AG04449 (cell line): ENCODE measurements around the gene RAD51B.

ENCODE experiments used
- CTCF ChIA-PET: fragments of 350-600 bp; formaldehyde crosslinking; extraction: SDS; loops from one replicate; lab custom pipeline; 2021; ENCODE audit warnings: antibody characterized with exemption; lab: Yijun Ruan, JAX
- POLR2A ChIA-PET: fragments of 400-600, 350-600 bp; formaldehyde crosslinking; extraction: SDS; loops from one replicate; lab custom pipeline; 2020; ENCODE audit warnings: antibody characterized with exemption, inconsistent platforms; lab: Yijun Ruan, JAX
- DNase-seq: peaks from one replicate; pipeline ENCODE4 v3.0.0-alpha.2; 2010; ENCODE audit warnings: low read depth, low spot score
- H3K4me3 ChIP-seq: 2 replicates; pipeline ENCODE4 v1.5.1; 2011; ENCODE audit warnings: low read depth, mild to moderate bottlenecking, control low read depth, low read length
- TF ChIP-seq, protein P1 (sequence below): IDR thresholded peaks from one replicate; pipeline ENCODE4 v1.5.1; 2011; ENCODE audit warnings: mild to moderate bottlenecking, moderate library complexity, low read length, control low read depth, inconsistent platforms; ENCODE audit not compliant: insufficient read depth; ENCODE audit errors: missing control alignments

RAD51B gene

DNA sequence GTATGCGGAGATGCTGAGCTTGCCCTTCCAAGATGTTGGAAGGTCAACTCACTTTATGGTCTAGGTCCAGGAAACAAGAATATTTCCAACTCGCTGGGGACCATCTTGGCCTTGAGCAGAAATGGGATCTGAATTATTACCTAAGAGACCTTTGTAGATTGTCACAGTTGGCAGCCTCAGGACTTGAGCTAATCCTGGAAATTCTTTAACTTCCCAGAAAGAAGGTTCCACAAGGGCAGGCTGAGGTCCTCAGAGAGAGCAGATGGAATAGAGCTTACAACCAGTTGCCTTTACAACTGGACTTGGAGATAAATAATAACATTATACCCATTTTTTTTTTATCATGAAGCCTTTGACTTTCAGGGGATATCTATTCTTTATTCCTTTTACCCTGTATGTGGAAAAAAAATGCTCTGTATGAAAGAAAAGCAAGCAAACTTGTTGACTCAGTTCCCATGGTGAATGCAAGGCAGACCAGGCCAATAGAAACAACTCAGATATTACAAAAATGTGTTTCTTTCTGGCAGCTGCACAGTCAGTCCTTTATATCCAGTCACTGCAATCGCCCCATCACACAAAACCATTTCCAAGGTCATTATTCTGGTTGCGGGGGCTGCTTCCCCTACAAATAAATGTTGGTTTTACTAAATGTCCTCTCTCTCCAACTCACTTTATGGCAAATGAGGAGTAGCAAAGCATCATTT is 571.9 kb downstream of the RAD51B start:
- ChIA-PET CTCF (interaction anchor here (1.4 kb wide), 1 partner anchor 11 kb away, joined by 3 read pairs; no protein-coding TSS in a partner anchor), POLR2A (no interaction called here)
- TF ChIP-seq, protein P1, sequence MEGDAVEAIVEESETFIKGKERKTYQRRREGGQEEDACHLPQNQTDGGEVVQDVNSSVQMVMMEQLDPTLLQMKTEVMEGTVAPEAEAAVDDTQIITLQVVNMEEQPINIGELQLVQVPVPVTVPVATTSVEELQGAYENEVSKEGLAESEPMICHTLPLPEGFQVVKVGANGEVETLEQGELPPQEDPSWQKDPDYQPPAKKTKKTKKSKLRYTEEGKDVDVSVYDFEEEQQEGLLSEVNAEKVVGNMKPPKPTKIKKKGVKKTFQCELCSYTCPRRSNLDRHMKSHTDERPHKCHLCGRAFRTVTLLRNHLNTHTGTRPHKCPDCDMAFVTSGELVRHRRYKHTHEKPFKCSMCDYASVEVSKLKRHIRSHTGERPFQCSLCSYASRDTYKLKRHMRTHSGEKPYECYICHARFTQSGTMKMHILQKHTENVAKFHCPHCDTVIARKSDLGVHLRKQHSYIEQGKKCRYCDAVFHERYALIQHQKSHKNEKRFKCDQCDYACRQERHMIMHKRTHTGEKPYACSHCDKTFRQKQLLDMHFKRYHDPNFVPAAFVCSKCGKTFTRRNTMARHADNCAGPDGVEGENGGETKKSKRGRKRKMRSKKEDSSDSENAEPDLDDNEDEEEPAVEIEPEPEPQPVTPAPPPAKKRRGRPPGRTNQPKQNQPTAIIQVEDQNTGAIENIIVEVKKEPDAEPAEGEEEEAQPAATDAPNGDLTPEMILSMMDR, result no peak

DNA sequence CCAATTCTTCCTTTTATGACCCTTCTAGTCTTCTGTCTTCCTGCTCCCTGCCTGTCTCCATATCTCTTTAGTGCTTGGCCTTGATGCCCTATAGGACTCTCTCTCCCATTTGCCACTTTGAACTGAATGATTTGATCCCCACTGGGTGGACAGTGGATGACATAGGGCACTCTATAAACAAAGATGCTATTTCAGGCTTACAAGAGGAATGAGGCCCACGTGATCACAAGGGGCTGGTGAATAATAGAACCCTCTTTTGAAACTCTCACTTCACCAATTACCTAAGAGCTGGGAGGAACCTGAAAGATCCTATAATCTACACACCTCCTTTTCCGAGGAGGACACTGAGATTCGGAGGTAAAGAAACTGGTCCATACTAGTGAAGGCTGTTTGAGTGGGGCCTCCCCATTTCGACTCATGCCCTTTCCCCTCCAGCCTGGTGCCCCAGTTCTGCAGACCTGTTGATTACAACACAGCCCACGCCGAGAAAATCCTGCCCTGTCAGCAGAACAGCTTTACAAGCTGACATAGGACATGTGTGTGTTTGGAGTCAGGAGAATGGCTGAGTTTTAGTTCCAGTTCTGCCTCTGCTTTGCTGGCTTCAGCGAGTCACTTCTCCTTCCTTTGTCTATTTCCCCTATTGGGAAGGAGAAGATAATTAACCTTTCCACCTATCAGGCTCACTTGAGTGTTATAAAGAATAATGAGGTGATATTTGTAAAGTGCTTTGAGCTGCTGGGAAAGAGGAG is 573.0 kb downstream of the RAD51B start:
- DNase-seq, result no peak
- CTCF ChIA-PET, result interaction anchor here (1.4 kb wide), 1 partner anchor 432 kb away, joined by 3 read pairs; no protein-coding TSS in a partner anchor
- TF ChIP-seq, protein P1, result no peak
- no peak overlapping the region for H3K4me3 ChIP-seq
- POLR2A ChIA-PET, result no interaction called here

More for the DNA sequence above, 571.9 kb downstream of the RAD51B start:
- H3K4me3 ChIP-seq, result no peak overlapping the region
- no peak for DNase-seq

DNA sequence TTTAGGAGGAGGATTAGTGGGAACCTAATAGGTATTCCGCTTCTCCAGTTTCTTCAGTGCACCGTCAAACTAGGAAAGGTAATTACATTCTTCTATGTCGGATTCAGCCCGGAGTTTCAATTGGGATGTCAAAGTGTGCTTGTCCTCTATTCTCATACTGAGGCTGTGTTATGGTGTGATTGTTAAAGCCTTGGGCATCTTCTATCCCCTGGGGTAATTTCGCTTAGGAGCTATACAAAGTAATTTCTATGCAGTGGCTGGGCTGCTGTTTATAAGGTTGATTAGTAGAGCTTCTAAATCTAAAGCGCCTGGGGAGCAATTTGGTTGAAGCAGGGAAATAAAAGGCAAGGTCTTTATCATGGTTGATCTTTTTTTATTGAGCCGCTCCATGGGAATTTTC is 573.7 kb downstream of the RAD51B start:
- no peak overlapping the region for H3K4me3 ChIP-seq
- TF ChIP-seq, protein P1, result no peak
- no peak for DNase-seq
- ChIA-PET CTCF (interaction anchor here (1.4 kb wide), 1 partner anchor 432 kb away, joined by 3 read pairs; no protein-coding TSS in a partner anchor), POLR2A (no interaction called here)

DNA sequence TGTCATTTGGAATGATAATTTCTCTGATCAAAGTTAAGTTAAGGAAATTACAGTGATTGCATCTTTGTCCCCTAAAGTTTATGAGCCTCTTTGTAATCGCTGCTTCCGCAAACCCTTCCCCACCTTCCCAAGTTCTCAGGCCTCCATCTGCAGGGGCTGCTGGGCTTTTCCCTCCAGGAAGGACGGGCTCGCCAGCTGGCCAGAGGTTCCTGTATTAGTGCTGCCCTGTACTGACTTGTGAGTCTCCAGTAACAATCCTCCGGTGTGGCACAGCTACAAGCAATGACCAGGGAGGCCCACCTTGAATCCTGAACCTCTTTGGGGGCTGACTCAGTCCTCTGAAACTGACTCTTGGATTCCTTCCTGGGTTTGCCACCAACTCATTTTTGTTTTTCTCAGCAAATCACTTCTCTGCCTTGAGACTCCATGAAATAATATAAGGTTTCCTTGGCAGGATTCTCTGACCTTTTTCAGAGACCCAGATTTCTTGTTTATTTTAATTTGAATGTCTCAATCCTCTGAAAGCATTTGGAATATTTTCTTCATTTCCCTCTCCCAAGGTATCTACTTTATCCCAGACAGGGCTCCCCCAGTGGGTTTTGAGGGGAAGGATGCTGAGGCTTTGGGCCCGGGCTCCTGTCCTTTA is 574.7 kb downstream of the RAD51B start:
- H3K4me3 ChIP-seq, result no peak overlapping the region
- POLR2A ChIA-PET, result no interaction called here
- TF ChIP-seq, protein P1, result no peak
- CTCF ChIA-PET, result no interaction called here
- DNase-seq, result no peak

DNA sequence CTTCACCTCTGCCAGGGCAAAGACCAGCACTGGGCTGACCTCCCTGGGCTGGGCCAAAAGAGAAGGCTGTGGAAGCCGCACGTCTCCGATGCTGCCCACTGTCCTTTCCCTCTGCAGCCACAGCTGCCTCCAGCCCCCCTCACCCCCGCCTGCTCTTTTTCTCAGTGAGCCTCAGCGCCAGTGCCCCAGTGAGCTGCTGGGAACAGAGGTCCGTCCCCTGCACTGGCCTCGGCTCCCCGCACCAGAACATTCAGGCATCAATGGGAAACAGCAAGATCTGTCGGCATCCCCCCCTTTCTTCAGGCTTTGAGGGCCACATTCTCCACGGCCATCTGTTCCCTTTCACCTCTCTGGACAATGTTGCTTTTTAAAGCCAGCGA is 575.2 kb downstream of the RAD51B start:
- TF ChIP-seq, protein P1, result no peak
- no peak overlapping the region for H3K4me3 ChIP-seq
- DNase-seq, result no peak
- CTCF ChIA-PET, result no interaction called here
- POLR2A ChIA-PET, result interaction anchor here (0.6 kb wide), 1 partner anchor 279 kb away, joined by 4 read pairs; no protein-coding TSS in a partner anchor
